GM13977 (cell line): Measurements from ENCODE around the gene PLA2R1.

Experiments used
- DNase-seq: peaks from one replicate; pipeline ENCODE4 v3.0.0; 2012; ENCODE audit warnings: low spot score
- in situ Hi-C: fragments of 300-500 bp; cut with MboI; formaldehyde crosslinking; loops from one replicate; pipeline ENCODE4 v1.12.0; 2022; ENCODE audit warnings: low sequenced_read_pairs, low pct_unique_long_range_greater_than_20kb, mixed read lengths, inconsistent platforms; ENCODE audit not compliant: unreplicated experiment
- TF ChIP-seq, protein P1 (sequence below): IDR thresholded peaks from 2 replicates; pipeline ENCODE4 v1.5.1; 2012; ENCODE audit warnings: mild to moderate bottlenecking, control low read depth; ENCODE audit not compliant: insufficient read depth; ENCODE audit errors: extremely low read depth, missing control alignments

PLA2R1 gene

DNA sequence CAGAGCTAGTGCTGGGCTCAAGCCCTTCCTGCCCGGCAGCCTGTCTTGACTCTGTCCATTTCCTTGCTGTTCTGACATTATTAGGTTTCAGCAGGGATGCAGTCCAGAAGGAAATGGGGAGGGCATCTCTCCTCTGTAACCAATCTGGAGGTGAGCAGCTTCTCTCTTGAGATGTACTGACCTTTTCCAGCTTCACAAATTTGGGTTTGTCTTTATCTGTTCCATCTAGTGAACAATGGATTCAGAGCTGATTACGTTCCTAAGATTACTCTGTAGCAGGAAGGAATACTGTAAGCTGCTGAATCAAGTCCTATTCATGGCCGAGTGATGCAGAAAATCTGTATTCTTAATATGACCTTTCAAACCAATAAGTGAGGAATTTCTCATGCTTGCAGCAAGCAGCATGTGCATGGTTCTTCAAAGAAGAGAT lies 11.0 kb downstream of the PLA2R1 start:
- in situ Hi-C loops = no loop called here
- no peak for DNase-seq
- TF ChIP-seq, protein P1, sequence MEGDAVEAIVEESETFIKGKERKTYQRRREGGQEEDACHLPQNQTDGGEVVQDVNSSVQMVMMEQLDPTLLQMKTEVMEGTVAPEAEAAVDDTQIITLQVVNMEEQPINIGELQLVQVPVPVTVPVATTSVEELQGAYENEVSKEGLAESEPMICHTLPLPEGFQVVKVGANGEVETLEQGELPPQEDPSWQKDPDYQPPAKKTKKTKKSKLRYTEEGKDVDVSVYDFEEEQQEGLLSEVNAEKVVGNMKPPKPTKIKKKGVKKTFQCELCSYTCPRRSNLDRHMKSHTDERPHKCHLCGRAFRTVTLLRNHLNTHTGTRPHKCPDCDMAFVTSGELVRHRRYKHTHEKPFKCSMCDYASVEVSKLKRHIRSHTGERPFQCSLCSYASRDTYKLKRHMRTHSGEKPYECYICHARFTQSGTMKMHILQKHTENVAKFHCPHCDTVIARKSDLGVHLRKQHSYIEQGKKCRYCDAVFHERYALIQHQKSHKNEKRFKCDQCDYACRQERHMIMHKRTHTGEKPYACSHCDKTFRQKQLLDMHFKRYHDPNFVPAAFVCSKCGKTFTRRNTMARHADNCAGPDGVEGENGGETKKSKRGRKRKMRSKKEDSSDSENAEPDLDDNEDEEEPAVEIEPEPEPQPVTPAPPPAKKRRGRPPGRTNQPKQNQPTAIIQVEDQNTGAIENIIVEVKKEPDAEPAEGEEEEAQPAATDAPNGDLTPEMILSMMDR = no peak

GRCh38 chr2:160050147-160050546 lies 12.3 kb downstream of the PLA2R1 start:
- in situ Hi-C loops = no loop called here
- TF ChIP-seq, protein P1 = no peak

GRCh38 chr2:160045703-160046210 lies 16.7 kb downstream of the PLA2R1 start:
- no peak for DNase-seq
- TF ChIP-seq, protein P1 = no peak
- in situ Hi-C loops = no loop called here

More at GRCh38 chr2:160050147-160050546, 12.3 kb downstream of the PLA2R1 start:
- DNase-seq = no peak

- no peak for DNase-seq
- TF ChIP-seq, protein P1 = no peak
- in situ Hi-C loops = no loop called here
These were observed 17.7 kb downstream of the PLA2R1 start for GRCh38 chr2:160044728-160045127.

DNA sequence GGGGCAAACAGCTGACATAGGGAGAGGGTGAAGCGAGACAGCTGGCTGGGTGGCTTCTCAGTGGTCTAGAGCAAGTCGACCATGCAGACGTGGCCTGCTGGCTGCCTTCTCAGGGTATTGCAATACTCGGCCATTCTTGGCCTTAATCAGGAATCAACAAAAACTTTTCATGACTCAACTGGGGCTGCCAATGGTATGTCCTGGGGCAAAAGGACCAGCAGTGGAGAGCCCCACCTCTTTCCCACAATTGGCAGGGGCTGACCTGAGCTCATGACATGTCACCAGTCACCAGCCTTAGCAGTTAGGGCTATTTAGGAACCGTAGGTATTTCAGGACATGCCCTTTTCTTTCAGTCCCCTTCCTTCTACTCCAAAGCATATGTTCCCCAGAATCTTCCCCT lies 19.1 kb downstream of the PLA2R1 start:
- no peak for DNase-seq
- in situ Hi-C loops = no loop called here
- TF ChIP-seq, protein P1 = no peak

DNA sequence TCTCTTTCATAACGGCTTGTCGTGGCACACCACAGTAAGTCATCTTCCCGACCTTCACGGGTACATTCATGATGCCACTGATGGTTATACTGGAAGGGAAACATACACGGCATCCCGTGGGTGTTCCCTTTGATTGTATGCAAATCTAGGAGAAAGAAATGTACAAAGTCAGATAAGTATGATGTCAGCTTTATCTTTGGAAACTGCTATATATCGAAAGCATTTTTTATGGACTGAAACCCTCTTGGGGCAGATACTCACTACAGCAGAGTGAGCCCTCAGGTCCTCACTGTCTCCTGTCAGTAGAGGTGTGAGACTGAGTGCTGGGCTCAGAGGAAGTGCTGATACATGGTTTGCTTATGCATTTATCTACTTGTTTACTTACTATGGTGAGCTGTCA lies 20.4 kb downstream of the PLA2R1 start:
- in situ Hi-C loops = no loop called here
- DNase-seq = no peak
- TF ChIP-seq, protein P1 = no peak

DNA sequence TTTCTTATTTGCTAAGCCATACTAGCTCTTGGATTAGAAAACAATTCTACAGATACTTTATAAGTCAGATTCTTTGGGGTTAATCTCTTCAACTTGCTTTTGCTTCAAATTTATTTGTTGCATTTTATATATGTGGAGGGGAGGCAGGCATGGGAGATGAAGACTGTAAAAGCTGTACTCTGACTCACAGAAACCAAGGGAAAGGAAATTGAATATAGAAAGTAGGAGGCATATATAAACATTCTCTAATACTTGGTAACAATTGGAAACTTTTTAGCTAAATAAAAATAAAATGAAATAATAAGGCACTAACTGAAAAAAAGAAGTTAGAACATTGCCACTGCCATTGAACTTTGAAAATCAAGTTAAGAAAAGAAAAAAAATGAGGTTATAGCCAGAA lies 21.3 kb downstream of the PLA2R1 start:
- TF ChIP-seq, protein P1 = no peak
- no peak for DNase-seq
- in situ Hi-C loops = no loop called here
